Measurements from ENCODE around the gene MAP3K6. TPM values are rescaled to one million over a fixed set of nuclear protein-coding genes. Genes with fewer than 3 reads are reported as not detected.
A peak's percentile ranks its signal among the peaks of the same experiment; 100 is the strongest.

The MAP3K6 gene
- total and polyA plus RNA-seq, 2 of the 13 experiments (the other 11 are each of a cell fraction or from before 2014, with no cell fraction given): 2.7 to 3.2 TPM

GRCh38 chr1:27325286-27325685, 41.5 kb downstream of the MAP3K6 start:
- DNase-seq (ENCODE audit: low spot score) (no peak), ATAC-seq (no peak), FAIRE-seq (no peak)
- H3K4me1 ChIP-seq (ENCODE audit: insufficient read depth, low read length): peaks cover 26% of the 10 kb centered on the region
- CTCF ChIA-PET (ENCODE audit: low intra/inter-chr PET ratio, low total read pairs): no interaction called here
- H3K4me2 ChIP-seq (ENCODE audit: low read depth, low read length): no peak overlapping the region
- intact Hi-C loops (cut with micrococcal nuclease; ENCODE audit: unreplicated experiment): no loop called here
- no peak overlapping the region for H2AFZ ChIP-seq (ENCODE audit: low read length)
- TF ChIP-seq HDAC1 (CRISPR knock-in tag; IDR thresholded peaks at IDR 0.05) (no peak), HNF4G (IDR thresholded peaks at IDR 0.05; ENCODE audit: borderline replicate concordance, low read depth, low read length) (no peak), HNF4G (CRISPR knock-in tag; IDR thresholded peaks at IDR 0.05; ENCODE audit: borderline replicate concordance, low read depth) (no peak), ZNF33B (CRISPR knock-in tag; IDR thresholded peaks at IDR 0.05) (no peak), KAT7 (CRISPR knock-in tag; IDR thresholded peaks at IDR 0.05; ENCODE audit: borderline replicate concordance) (no peak)
- POLR2A ChIA-PET: no interaction called here
- peaks cover 35% of the 10 kb centered on the region for H3K79me2 ChIP-seq (ENCODE audit: insufficient read depth, low read length)
- H3K9me3 ChIP-seq (ENCODE audit: low read length): no peaks in the 10 kb centered on the region
- H3K36me3 ChIP-seq (replicated peaks in 1 of 2; ENCODE audit: control insufficient read depth in 1 of 2, insufficient read depth in 2 of 2, low read length in 2 of 2): peaks cover 5 to 46% of the 10 kb centered on the region in 2 experiments; a peak in 4 of 5 replicates
- no peak overlapping the region for H3K9ac ChIP-seq (ENCODE audit: insufficient read depth, low read depth, low read length)
- WGBS (ENCODE audit: low lambda C conversion rate): 98% methylated on average over 14 of the region's 15 CpGs
- H3K4me3 ChIP-seq (replicated peaks in 1 of 3; ENCODE audit: insufficient read depth in 1 of 3, low read depth in 2 of 3, low read length in 3 of 3): no peak overlapping the region
- H3K27me3 ChIP-seq (ENCODE audit: control insufficient read depth in 1 of 2, insufficient read depth in 2 of 2, low read length in 2 of 2): peaks cover 0 to 6% of the 10 kb centered on the region in 2 experiments; a peak in 1 of 5 replicates
- no TSS peak for BruUV-seq (replicated peaks)
- no peaks in the 10 kb centered on the region for H4K20me1 ChIP-seq (ENCODE audit: insufficient read depth, low read length)
- H3K27ac ChIP-seq (ENCODE audit: extremely low read length, insufficient read depth, low read length): no peak overlapping the region
- in situ Hi-C loops (cut with HindIII; ENCODE audit: extremely low pct_ligation_motif_present, low pct_unique_long_range_greater_than_20kb): no loop called here

- in situ Hi-C loops (cut with HindIII; ENCODE audit: extremely low pct_ligation_motif_present, low pct_unique_long_range_greater_than_20kb) (no loop called here), intact Hi-C loops (cut with micrococcal nuclease; ENCODE audit: unreplicated experiment) (no loop called here)
- POLR2A ChIA-PET: interaction anchor here (0.9 to 1.4 kb wide), 2 partner anchors 10 to 19 kb away, joined by 3 to 12 read pairs; partner anchors contain the start of gene SYTL1
- CTCF ChIA-PET (ENCODE audit: low intra/inter-chr PET ratio, low total read pairs): no interaction called here
- peaks cover 3 to 29% of the 10 kb centered on the region in 2 experiments; a peak in 4 of 5 replicates for H3K36me3 ChIP-seq (replicated peaks in 1 of 2; ENCODE audit: control insufficient read depth in 1 of 2, insufficient read depth in 2 of 2, low read length in 2 of 2)
- 6% methylated on average over 10 of the region's 10 CpGs for WGBS (ENCODE audit: low lambda C conversion rate)
- peaks cover 37% of the 10 kb centered on the region for H3K4me1 ChIP-seq (ENCODE audit: insufficient read depth, low read length)
- H3K4me3 ChIP-seq (replicated peaks in 1 of 3; ENCODE audit: insufficient read depth in 1 of 3, low read depth in 2 of 3, low read length in 3 of 3): peak overlapping the region; percentile 95 to 99 (median 96)
- no peaks in the 10 kb centered on the region for H3K9me3 ChIP-seq (ENCODE audit: low read length)
- TSS peak; percentile 68 for BruUV-seq (replicated peaks)
- H3K79me2 ChIP-seq (ENCODE audit: insufficient read depth, low read length): peaks cover 26% of the 10 kb centered on the region
- peak; percentile 5; the same call in 2 of the 3 replicates for ATAC-seq
- peak; percentile 25 for DNase-seq (ENCODE audit: low spot score)
- no peak overlapping the region for H2AFZ ChIP-seq (ENCODE audit: low read length)
- peak overlapping the region; percentile 86 for H3K27ac ChIP-seq (ENCODE audit: extremely low read length, insufficient read depth, low read length)
- H4K20me1 ChIP-seq (ENCODE audit: insufficient read depth, low read length): no peaks in the 10 kb centered on the region
- peak overlapping the region; percentile 96 for H3K9ac ChIP-seq (ENCODE audit: insufficient read depth, low read depth, low read length)
- FAIRE-seq: no peak
- H3K27me3 ChIP-seq (ENCODE audit: control insufficient read depth in 1 of 2, insufficient read depth in 2 of 2, low read length in 2 of 2): peaks cover 0 to 12% of the 10 kb centered on the region in 2 experiments; a peak in 1 of 5 replicates
- H3K4me2 ChIP-seq (ENCODE audit: low read depth, low read length): peak overlapping the region; percentile 78
- TF ChIP-seq IRX3 (CRISPR knock-in tag; IDR thresholded peaks at IDR 0.05; ENCODE audit: borderline replicate concordance, low read depth): no peak
- peak; percentile 51; the same call in 1 of the 2 replicates for TF ChIP-seq KDM5A (IDR thresholded peaks at IDR 0.05; ENCODE audit: borderline replicate concordance, low read length)
- TF ChIP-seq MXD1 (CRISPR knock-in tag; IDR thresholded peaks at IDR 0.05): no peak
- no peak for TF ChIP-seq POLR2G (IDR thresholded peaks at IDR 0.05; ENCODE audit: low read depth, low read length)
- TF ChIP-seq PAWR (CRISPR knock-in tag; IDR thresholded peaks at IDR 0.05; ENCODE audit: borderline replicate concordance): no peak
- TF ChIP-seq FOXA3 (CRISPR knock-in tag; IDR thresholded peaks at IDR 0.05): no peak
- TF ChIP-seq ZNF33A (CRISPR knock-in tag; IDR thresholded peaks at IDR 0.05; ENCODE audit: borderline replicate concordance): no peak
- no peak for TF ChIP-seq PHB2 (IDR thresholded peaks at IDR 0.05; ENCODE audit: partially characterized antibody)
- no peak for TF ChIP-seq ZNF17 (CRISPR knock-in tag; IDR thresholded peaks at IDR 0.05)
- TF ChIP-seq ZNF652 (CRISPR knock-in tag; IDR thresholded peaks at IDR 0.05; ENCODE audit: borderline replicate concordance, low read depth): no peak
- TF ChIP-seq ZNF329 (CRISPR knock-in tag; IDR thresholded peaks at IDR 0.05; ENCODE audit: low read depth): no peak
- TF ChIP-seq ZNF564 (CRISPR knock-in tag; IDR thresholded peaks at IDR 0.05): 0 out of 2 replicates have a peak, but pooled peaks have one; percentile 7
- TF ChIP-seq ZNF607 (CRISPR knock-in tag; IDR thresholded peaks at IDR 0.05; ENCODE audit: borderline replicate concordance): no peak
- no peak for TF ChIP-seq ZNF143 (CRISPR knock-in tag; IDR thresholded peaks at IDR 0.05)
- no peak for TF ChIP-seq ZNF296 (CRISPR knock-in tag; conservative IDR thresholded peaks at IDR 0.05)
Observed at GRCh38 chr1:27322569-27323240, 44.1 kb downstream of the MAP3K6 start.
